HG03575 (cell line): ENCODE measurements around the gene SYT7.
"Not testable (repeated sequence)": the region's sequence is repeated elsewhere in the genome, so short reads cannot be mapped to it uniquely, and the experiment has no call there.

Source experiments
- ATAC-seq: cut with Tn5 transposase; IDR thresholded peaks from one replicate; pipeline ENCODE4 v1.9.1; 2021; ENCODE audit not compliant: unreplicated experiment, insufficient number of reproducible peaks, low FRiP score; ENCODE audit errors: extremely low read depth

Gene SYT7

DNA sequence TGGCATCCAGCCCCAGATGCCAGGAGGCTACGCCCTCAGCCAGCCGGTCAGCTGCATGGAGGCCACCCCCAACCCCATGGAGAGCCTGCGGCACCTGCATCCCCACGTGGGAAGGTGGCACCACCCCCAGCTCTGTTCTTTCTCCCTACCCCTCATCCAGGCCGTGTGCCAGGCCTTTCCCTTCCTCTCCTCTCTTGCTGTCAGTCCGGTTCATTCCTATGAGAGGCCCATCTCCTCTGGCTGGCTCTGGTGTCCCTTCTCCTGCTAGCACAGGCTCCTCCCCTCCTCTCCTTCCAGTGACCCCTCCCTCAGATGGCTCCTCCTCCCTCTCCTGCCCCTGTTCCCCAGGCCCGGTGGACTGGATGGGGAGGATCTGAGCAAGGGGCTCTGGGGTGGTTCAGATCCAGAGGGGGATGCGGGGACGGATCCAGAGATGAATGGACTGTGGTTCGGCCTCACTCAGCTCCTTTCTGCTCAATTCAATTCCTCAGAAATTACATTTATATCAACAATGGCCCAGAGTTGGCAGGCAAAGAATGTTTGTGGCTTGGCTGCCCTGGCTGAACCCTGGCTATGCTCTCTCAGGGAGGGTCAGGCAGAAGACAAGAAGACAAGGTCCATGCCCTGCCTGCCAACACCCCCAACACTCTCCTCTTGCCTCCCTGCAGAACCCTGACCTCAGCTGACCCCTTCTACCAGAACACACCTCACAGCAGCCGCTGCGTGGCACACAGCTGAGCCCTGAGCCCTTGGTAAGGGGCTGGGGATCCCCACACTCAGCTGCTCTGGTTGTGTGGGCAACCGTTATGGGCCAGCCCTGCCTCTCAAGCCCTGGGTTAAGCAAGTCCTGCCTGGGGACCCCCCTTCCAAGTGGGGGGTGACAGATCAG is 90.8 kb downstream of the SYT7 start:
- ATAC-seq, result no peak

- ATAC-seq, result no peak
Measured at GRCh38 chr11:61488651-61489291, 92.1 kb downstream of the SYT7 start.

DNA sequence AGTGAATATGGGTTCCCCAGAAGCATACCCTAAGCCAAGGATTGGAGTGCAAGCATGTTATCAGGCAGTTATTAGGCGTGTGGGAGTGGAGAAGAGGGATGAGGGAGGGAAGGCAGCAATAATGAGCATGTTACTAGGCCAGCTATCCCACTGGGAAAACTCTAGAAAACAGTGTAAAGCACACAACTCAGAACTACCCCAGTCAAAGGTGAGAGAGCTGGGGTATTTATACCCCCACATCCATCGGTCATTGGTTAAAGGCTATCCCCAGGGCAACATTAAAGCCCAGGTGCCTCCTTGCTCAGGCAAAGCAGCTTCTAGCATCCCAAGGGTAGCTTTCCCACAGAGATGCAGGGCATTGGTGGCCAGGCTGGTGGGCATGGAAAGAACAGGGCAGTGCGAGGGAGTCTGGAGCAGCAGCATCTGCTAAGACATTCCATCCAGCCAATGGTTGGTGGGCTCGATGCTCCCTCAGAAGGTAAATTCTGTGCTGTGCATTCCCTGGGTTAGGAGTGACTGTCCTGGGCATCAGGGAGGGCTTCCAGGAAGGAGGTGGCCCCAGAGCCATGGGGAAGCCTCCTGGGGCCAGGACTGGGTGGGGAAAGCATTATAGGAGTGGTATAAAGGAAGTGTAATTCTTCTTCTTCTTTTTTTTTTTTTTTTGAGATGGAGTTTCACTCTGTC is 93.4 kb downstream of the SYT7 start:
- ATAC-seq, result no peak

DNA sequence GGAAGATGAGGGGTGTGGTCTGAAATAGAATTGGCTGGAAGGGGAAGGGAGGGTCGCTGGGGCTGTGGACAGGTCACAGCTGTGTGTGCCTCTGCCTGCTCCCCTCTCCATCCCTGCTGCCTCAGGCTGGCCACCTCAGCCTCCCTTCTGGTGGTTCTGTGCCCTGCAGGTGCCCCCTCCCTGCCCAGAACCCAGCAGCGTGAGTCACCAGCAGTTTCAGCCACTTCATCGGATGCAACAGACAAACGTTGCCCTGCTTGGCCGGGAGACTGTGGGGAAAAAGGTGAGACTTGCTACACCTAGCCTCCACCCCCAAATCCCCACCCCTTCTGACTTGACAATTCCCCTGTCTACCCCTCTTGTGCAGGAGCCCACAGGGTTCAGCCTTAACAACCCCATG is 94.1 kb downstream of the SYT7 start:
- no peak for ATAC-seq

GRCh38 chr11:61486011-61486620 is 94.8 kb downstream of the SYT7 start:
- no peak for ATAC-seq

DNA sequence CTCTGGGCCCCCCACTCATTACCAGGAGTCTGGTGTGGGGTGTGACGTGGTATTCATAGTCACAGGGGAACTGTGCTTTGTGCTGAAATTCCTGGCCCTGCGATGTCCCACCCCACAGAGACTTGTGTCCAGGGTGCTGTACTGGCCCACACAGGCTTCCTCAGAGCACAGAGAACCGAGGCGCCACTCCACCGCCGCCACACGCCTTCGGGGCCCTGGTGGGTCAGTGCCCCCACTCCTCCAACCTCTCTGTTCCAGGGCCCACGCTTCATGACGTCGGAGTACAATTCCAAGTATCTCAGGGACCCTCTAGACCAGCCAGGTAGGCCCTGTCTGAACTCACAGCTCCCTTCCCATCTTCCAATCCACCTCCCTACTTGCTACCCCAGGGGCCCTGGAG is 95.8 kb downstream of the SYT7 start:
- no peak for ATAC-seq

- no peak for ATAC-seq
Measured at GRCh38 chr11:61484541-61484940, 96.3 kb downstream of the SYT7 start.

DNA sequence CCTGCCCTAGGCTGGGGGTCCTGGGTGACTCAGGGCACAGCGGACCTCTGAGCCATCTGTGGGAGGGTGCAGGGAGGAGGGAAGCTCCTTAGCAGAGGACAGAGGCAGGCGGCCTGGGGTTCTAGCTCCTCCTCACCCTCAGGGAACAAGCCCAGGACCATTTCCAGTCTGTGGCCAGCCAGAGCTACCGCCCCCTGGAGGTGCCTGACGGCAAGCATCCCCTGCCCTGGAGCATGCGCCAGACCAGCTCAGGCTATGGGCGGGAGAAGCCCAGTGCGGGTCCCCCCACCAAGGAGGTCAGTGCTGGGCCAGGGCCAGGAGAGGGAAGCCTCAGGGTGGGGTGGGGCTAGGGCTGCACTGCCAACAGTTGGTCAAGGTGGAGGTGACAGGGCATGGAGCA is 98.4 kb downstream of the SYT7 start:
- no peak for ATAC-seq

GRCh38 chr11:61481806-61482205 is 99.1 kb downstream of the SYT7 start:
- no peak for ATAC-seq

DNA sequence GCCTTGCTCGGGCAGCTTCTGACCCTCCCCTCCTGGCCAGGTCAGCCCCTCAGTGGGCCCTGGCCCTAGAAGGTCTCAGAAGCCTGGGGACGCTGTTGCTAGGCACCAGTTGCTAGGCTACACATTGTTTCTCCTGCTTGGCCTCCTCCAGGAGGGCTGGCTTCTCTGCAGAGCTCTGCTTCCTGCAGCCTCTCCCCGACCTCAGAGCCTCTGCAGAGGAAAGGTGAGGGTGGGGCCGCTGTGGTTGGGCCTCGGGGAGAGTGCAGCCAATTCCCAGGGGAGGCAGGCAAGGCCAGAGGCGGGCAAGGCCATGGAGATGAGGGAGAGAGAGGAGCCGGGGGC is 99.9 kb downstream of the SYT7 start:
- ATAC-seq, result no peak

DNA sequence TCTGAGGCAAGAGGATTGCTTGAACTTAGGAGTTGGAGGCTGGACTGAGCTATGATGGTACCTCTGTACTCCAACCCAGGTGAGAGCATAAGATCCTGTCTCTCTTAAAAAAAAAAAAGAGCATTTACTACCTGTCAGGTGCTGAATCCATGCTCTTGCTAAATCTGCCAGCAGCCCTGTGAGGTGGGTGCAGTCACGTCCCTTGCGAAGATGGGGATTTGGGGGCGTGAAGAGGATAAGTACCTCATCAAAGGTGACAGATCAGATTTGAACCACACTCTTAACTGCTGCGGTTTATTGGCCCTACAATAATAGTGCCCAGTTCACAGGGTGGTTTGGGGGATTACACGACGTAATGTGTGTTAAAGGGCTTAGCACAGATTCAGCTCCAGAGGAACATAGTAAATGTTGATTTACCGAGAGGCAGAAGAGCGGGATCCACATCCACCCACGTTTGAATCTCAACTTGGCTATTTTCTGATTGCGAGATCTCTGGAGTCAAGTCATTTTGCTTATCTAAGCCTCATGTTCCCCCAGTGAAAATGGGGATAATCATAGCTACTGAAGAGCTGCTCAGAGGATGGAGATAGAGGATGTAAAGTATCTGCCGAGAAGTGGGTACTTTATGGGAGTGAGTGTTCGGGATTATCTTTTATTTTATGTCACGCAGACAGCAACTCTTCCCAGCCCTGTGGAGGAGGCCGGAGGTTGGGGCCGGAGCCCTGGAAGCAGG is 100.4 kb downstream of the SYT7 start:
- ATAC-seq, result no peak

DNA sequence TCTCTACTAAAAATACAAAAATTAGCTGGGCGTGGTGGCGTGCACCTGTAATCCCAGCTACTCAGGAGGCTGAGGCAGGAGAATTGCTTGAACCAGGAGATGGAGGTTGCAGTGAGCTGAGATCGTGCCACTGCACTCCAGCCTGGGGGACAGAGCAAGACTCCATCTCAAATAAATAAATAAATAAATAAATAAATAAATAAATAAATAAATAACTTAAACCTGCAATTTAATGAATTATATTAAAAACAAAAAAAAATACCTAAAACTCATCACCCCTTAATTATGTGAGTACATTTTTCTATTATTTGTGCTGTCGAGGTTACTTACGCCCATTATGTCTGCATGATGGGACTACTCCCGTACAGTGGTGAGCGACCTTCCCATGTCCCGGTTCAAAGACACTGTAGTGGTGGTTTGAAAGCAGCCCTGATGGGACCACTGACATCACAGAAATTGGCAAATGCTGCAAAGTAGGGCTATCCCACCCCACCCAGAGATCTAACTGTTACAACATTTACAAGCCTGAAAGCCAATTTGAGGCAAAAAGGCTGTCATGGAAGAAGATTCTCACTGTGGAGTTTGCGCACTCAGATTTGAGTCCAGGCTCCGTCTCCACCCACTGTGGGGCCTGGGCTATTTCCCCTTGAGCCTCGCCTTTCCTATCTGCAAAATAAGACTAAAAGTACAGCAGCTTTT is 101.4 kb downstream of the SYT7 start:
- not testable (repeated sequence) for ATAC-seq

GRCh38 chr11:61477727-61478148 is 103.1 kb downstream of the SYT7 start:
- ATAC-seq, result no peak

- no peak for ATAC-seq
Measured at GRCh38 chr11:61477126-61477525, 103.8 kb downstream of the SYT7 start.

GRCh38 chr11:61476371-61476770 is 104.5 kb downstream of the SYT7 start:
- ATAC-seq, result no peak

DNA sequence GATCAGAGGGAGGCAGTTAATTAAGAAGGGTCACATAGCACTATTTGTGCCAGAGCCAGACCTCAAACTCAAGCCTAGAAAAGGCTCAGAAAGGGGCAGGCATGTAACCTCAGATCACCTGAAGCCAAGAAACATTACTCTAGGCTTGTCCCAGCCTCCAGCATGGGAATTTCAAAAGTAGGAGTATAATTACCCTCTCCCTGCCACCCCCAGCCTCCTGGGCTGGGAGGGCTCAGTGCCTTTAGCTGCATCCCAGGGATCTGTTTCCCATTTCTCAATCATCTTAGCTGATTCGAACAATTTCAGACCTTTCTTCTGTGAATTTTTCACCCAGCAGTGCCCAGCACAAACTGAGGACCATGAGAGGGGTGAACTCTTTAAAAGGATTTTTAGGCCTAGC is 105.4 kb downstream of the SYT7 start:
- no peak for ATAC-seq

GRCh38 chr11:61474013-61474643 is 106.7 kb downstream of the SYT7 start:
- ATAC-seq, result no peak

GRCh38 chr11:61473370-61474012 is 107.4 kb downstream of the SYT7 start:
- no peak for ATAC-seq
